WTC11 (cell line): ENCODE data around the gene NCLN. TPM values are rescaled to one million over a fixed set of nuclear protein-coding genes. Genes with fewer than 3 reads are reported as not detected.

Source experiments
- ATAC-seq: fragments of 200-7000 bp; cut with Tn5 transposase; 2 replicates; pipeline ENCODE4 v1.10.0; 2021; ENCODE audit warnings: mild to moderate bottlenecking, moderate library complexity
- CTCF ChIA-PET: fragments of 300-600 bp; sonication (Branson Sonifier 250); formaldehyde crosslinking; loops from one replicate; lab custom pipeline; 2021; ENCODE audit warnings: antibody characterized with exemption; lab: Charles Lee
- POLR2A ChIA-PET: fragments of 350-600 bp; sonication (Branson Sonifier 250); formaldehyde crosslinking; loops from one replicate; lab custom pipeline; 2021; ENCODE audit warnings: antibody characterized with exemption; lab: Charles Lee
- DNase-seq: peaks from one replicate; pipeline ENCODE4 v3.0.0; 2021; ENCODE audit warnings: low spot score
- H3K27ac Mint-ChIP-seq: 2 replicates; pipeline ENCODE4 v1.8.0; 2021; ENCODE audit warnings: mixed read lengths
- H3K27me3 Mint-ChIP-seq: 2 replicates; pipeline ENCODE4 v1.8.0; 2021; ENCODE audit warnings: low read depth, mild to moderate bottlenecking, moderate library complexity, mixed read lengths
- H3K36me3 Mint-ChIP-seq: 2 replicates; pipeline ENCODE4 v1.8.0; 2021; ENCODE audit warnings: mixed read lengths
- H3K4me1 Mint-ChIP-seq: 2 replicates; pipeline ENCODE4 v1.8.0; 2022; ENCODE audit warnings: mixed read lengths
- H3K4me3 Mint-ChIP-seq: 2 replicates; pipeline ENCODE4 v1.8.0; 2021; ENCODE audit warnings: mild to moderate bottlenecking, moderate library complexity, mixed read lengths
- H3K9me3 Mint-ChIP-seq: 2 replicates; pipeline ENCODE4 v1.8.0; 2021; ENCODE audit warnings: mixed read lengths
- ATF1 ChIP-seq: sonication (generic); formaldehyde crosslinking; IDR thresholded peaks from 2 replicates; pipeline ENCODE4 v1.8.1; 2023; ENCODE audit warnings: mild to moderate bottlenecking, moderate library complexity, missing genetic modification reagents
- CBFB ChIP-seq: sonication (generic); formaldehyde crosslinking; IDR thresholded peaks from 2 replicates; pipeline ENCODE4 v1.8.1; 2022; ENCODE audit warnings: mild to moderate bottlenecking, low read depth, missing genetic modification reagents
- CREB1 ChIP-seq: sonication (generic); formaldehyde crosslinking; IDR thresholded peaks from 2 replicates; pipeline ENCODE4 v1.8.0; 2023; ENCODE audit warnings: mild to moderate bottlenecking, missing genetic modification reagents
- EMX1 ChIP-seq: fragments of 250-450 bp; sonication (Bioruptor Pico); IDR thresholded peaks from 2 replicates; pipeline ENCODE4 v1.8.0; 2021; ENCODE audit warnings: mild to moderate bottlenecking
- HMGA2 ChIP-seq: fragments of 250-450 bp; sonication (Bioruptor Pico); IDR thresholded peaks from 2 replicates; pipeline ENCODE4 v1.4.0; 2021; ENCODE audit warnings: mild to moderate bottlenecking, moderate library complexity
- JAZF1 ChIP-seq: fragments of 250-450 bp; sonication (Bioruptor Pico); IDR thresholded peaks from 2 replicates; pipeline ENCODE4 v1.9.0; 2021; ENCODE audit warnings: moderate library complexity, mild to moderate bottlenecking, inconsistent platforms
- PRRX2 ChIP-seq: fragments of 250-450 bp; sonication (Bioruptor Pico); IDR thresholded peaks from 2 replicates; pipeline ENCODE4 v1.8.0; 2021; ENCODE audit warnings: mild to moderate bottlenecking
- SMAD3 ChIP-seq: sonication (generic); formaldehyde crosslinking; IDR thresholded peaks from 2 replicates; pipeline ENCODE4 v1.8.0; 2022; ENCODE audit warnings: missing genetic modification reagents, mild to moderate bottlenecking, borderline replicate concordance
- SMAD4 ChIP-seq: sonication (generic); formaldehyde crosslinking; IDR thresholded peaks from 2 replicates; pipeline ENCODE4 v1.8.0; 2022; ENCODE audit warnings: mild to moderate bottlenecking, missing genetic modification reagents
- ZNF263 ChIP-seq: sonication (generic); formaldehyde crosslinking; IDR thresholded peaks from 2 replicates; pipeline ENCODE4 v1.8.1; 2022; ENCODE audit warnings: low read depth, mild to moderate bottlenecking, moderate library complexity, missing genetic modification reagents
- total RNA-seq: library from RNA; stranded (reverse); gene quantifications from 3 replicates; pipeline ENCODE4 v1.2.3, GENCODE V29; 2021
- TF ChIP-seq, protein P1 (sequence below): fragments of 250-450 bp; sonication (Bioruptor Pico); conservative IDR thresholded peaks from 2 replicates; pipeline ENCODE4 v1.9.0; 2021; ENCODE audit warnings: mild to moderate bottlenecking
- TF ChIP-seq, protein P2 (sequence below): sonication (generic); formaldehyde crosslinking; IDR thresholded peaks from 2 replicates; pipeline ENCODE4 v1.8.1; 2023; ENCODE audit warnings: mild to moderate bottlenecking, missing genetic modification reagents, borderline replicate concordance
- TF ChIP-seq, protein P3 (sequence below): sonication (generic); formaldehyde crosslinking; IDR thresholded peaks from 2 replicates; pipeline ENCODE4 v1.8.0; 2023; ENCODE audit warnings: mild to moderate bottlenecking, missing genetic modification reagents
- TF ChIP-seq, protein P4 (sequence below): sonication (generic); formaldehyde crosslinking; IDR thresholded peaks from 2 replicates; pipeline ENCODE4 v1.8.0; 2022; ENCODE audit warnings: mild to moderate bottlenecking, missing genetic modification reagents
- TF ChIP-seq, protein P5 (sequence below): sonication (generic); formaldehyde crosslinking; IDR thresholded peaks from 2 replicates; pipeline ENCODE4 v1.8.1; 2023; ENCODE audit warnings: mild to moderate bottlenecking, missing genetic modification reagents
- TF ChIP-seq, protein P6 (sequence below): sonication (generic); formaldehyde crosslinking; IDR thresholded peaks from 2 replicates; pipeline ENCODE4 v1.8.1; 2023; ENCODE audit warnings: mild to moderate bottlenecking, missing genetic modification reagents, moderate library complexity
- TF ChIP-seq, protein P7 (sequence below): fragments of 250-450 bp; sonication (Bioruptor Pico); IDR thresholded peaks from 2 replicates; pipeline ENCODE4 v1.9.0; 2021; ENCODE audit warnings: moderate library complexity, mild to moderate bottlenecking, inconsistent platforms, borderline replicate concordance

Gene NCLN
- total RNA-seq, 1 experiment from 2014 or later: 113 TPM

DNA sequence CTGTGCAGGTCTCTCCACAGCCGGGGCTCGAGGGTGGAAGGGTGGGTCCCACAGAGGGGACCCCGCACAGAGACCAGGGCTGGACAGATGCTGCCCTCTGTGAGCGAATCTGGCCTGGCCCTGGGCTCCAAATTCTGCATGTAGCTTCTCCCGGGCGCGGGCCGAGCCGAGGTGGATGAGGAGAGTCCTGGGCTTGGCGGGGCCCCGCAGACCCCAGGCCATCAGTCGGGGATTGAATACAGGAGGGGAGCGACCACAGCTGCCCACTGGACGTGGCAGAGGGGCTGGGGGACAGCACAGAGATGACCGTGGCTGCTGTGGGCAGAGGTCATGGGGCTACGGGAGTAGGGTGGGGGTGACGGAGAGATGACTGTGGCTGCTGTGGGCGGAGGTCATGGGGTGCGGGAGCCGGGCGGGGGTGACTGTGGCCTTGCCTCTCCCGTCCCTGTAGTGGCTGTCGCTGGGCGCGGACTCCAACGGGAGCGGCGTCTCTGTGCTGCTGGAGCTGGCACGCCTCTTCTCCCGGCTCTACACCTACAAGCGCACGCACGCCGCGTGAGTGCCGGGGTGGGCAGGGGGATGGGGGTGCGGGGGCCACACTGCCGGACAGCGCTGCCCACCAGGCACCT, 15.5 kb downstream of the NCLN start:
- H3K4me1 Mint-ChIP-seq: no peaks in the 10 kb centered on the region
- TF ChIP-seq, protein P1, sequence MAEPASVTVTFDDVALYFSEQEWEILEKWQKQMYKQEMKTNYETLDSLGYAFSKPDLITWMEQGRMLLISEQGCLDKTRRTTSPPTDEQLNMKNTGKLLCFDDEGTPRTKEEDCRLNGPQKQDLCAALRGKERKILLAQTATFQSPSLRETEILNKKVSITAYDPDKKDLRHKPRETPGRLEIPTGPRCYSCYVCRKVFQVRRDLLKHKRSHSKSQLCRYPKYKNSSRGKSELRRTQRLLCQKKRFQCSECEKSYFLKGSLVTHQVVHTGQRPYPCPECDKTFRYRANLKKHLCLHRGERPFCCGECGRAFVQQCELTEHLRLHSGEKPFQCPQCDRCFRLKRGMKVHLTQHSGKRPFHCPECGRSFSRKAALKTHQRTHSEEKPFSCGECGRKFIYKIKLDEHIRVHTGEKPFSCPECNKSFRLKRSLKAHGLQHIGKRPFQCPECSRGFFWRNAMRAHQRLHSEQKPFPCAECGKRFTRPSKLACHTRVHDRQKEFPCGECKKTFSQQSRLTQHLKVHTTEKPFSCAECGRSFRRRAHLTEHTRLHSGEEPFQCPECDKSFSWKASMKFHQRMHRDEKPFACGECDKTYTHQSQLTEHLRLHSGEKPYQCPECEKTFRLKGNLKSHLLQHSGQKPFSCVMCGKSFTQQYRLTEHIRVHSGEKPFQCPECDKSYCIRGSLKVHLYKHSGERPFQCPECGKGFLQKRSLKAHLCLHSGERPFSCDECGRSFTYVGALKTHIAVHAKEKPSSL (CRISPR knock-in tag): no peak
- TF ChIP-seq, protein P2, sequence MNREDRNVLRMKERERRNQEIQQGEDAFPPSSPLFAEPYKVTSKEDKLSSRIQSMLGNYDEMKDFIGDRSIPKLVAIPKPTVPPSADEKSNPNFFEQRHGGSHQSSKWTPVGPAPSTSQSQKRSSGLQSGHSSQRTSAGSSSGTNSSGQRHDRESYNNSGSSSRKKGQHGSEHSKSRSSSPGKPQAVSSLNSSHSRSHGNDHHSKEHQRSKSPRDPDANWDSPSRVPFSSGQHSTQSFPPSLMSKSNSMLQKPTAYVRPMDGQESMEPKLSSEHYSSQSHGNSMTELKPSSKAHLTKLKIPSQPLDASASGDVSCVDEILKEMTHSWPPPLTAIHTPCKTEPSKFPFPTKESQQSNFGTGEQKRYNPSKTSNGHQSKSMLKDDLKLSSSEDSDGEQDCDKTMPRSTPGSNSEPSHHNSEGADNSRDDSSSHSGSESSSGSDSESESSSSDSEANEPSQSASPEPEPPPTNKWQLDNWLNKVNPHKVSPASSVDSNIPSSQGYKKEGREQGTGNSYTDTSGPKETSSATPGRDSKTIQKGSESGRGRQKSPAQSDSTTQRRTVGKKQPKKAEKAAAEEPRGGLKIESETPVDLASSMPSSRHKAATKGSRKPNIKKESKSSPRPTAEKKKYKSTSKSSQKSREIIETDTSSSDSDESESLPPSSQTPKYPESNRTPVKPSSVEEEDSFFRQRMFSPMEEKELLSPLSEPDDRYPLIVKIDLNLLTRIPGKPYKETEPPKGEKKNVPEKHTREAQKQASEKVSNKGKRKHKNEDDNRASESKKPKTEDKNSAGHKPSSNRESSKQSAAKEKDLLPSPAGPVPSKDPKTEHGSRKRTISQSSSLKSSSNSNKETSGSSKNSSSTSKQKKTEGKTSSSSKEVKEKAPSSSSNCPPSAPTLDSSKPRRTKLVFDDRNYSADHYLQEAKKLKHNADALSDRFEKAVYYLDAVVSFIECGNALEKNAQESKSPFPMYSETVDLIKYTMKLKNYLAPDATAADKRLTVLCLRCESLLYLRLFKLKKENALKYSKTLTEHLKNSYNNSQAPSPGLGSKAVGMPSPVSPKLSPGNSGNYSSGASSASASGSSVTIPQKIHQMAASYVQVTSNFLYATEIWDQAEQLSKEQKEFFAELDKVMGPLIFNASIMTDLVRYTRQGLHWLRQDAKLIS (CRISPR knock-in tag): no peak
- TF ChIP-seq, all 79 proteins: peak for 0
- Mint-ChIP-seq H3K4me3 (no peak overlapping the region), H3K27me3 (no peaks in the 10 kb centered on the region), H3K9me3 (no peaks in the 10 kb centered on the region), H3K36me3 (0 out of 2 replicates have a peak, but pooled peaks cover 3% of the 10 kb centered on the region), H3K27ac (no peak overlapping the region)
- ATAC-seq: no peak
- DNase-seq: no peak
- CTCF ChIA-PET: interaction anchor here (0.9 kb wide), 1 partner anchor 97 kb away, joined by 3 read pairs; no protein-coding TSS in a partner anchor
- POLR2A ChIA-PET: no interaction called here

DNA sequence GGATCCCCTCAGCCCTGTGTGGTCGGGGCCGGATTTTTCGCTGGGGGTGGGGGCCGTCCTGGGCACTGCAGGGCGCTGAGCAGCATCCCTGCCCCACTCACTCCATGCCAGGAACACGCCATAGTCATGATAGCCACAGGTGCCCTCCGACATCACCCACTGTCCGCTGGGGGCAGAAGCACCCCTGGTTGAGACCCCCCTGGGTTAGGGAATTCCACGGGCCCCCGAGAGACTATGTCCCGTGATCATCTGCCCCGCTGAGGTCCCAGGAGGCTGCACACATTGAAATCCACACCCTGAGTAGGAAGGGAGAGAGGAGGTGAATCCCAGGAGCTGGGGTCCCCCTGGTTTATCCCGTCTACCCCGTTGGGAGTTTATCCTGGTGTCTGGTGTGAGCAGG, 16.2 kb downstream of the NCLN start:
- no peak for TF ChIP-seq JAZF1 (CRISPR knock-in tag)
- TF ChIP-seq CBFB (CRISPR knock-in tag): no peak
- TF ChIP-seq, protein P3, sequence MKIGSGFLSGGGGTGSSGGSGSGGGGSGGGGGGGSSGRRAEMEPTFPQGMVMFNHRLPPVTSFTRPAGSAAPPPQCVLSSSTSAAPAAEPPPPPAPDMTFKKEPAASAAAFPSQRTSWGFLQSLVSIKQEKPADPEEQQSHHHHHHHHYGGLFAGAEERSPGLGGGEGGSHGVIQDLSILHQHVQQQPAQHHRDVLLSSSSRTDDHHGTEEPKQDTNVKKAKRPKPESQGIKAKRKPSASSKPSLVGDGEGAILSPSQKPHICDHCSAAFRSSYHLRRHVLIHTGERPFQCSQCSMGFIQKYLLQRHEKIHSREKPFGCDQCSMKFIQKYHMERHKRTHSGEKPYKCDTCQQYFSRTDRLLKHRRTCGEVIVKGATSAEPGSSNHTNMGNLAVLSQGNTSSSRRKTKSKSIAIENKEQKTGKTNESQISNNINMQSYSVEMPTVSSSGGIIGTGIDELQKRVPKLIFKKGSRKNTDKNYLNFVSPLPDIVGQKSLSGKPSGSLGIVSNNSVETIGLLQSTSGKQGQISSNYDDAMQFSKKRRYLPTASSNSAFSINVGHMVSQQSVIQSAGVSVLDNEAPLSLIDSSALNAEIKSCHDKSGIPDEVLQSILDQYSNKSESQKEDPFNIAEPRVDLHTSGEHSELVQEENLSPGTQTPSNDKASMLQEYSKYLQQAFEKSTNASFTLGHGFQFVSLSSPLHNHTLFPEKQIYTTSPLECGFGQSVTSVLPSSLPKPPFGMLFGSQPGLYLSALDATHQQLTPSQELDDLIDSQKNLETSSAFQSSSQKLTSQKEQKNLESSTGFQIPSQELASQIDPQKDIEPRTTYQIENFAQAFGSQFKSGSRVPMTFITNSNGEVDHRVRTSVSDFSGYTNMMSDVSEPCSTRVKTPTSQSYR (CRISPR knock-in tag): no peak
- no peak for TF ChIP-seq CREB1 (CRISPR knock-in tag)
- TF ChIP-seq, protein P4, sequence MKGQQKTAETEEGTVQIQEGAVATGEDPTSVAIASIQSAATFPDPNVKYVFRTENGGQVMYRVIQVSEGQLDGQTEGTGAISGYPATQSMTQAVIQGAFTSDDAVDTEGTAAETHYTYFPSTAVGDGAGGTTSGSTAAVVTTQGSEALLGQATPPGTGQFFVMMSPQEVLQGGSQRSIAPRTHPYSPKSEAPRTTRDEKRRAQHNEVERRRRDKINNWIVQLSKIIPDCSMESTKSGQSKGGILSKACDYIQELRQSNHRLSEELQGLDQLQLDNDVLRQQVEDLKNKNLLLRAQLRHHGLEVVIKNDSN (CRISPR knock-in tag): no peak
- DNase-seq (no peak), ATAC-seq (no peak)
- POLR2A ChIA-PET: no interaction called here
- Mint-ChIP-seq H3K36me3 (0 out of 2 replicates have a peak, but pooled peaks cover 3% of the 10 kb centered on the region), H3K27me3 (no peaks in the 10 kb centered on the region), H3K4me1 (no peaks in the 10 kb centered on the region), H3K27ac (no peak overlapping the region), H3K4me3 (no peak overlapping the region), H3K9me3 (no peaks in the 10 kb centered on the region)
- CTCF ChIA-PET: interaction anchor here (0.9 kb wide), 1 partner anchor 98 kb away, joined by 3 read pairs; no protein-coding TSS in a partner anchor

DNA sequence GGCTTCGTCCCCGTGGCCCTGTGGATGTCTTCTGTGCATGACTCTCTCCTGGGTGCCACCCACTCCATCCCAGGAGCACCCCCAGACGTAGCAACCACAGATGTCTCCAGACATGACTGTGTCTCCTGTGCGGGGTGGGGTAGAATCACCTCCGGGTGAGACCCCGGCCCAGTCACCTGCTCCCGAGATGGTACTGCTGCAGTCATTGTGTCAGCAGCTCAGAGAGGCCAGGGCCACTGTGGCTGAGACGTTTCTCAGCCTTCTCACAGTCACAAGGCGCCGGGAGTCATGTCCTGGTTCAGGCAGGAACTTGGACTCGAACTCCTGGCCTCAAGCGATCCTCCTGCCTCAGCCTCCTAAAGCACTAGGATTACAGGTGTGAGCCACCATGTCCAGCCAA, 16.6 kb downstream of the NCLN start:
- H3K27me3 Mint-ChIP-seq: no peaks in the 10 kb centered on the region
- ATAC-seq (no peak), DNase-seq (no peak)
- POLR2A ChIA-PET: no interaction called here
- no peak overlapping the region for H3K27ac Mint-ChIP-seq
- H3K4me3 Mint-ChIP-seq: no peak overlapping the region
- no peaks in the 10 kb centered on the region for H3K4me1 Mint-ChIP-seq
- CTCF ChIA-PET: interaction anchor here (1.2 kb wide), 1 partner anchor 76 kb away, joined by 3 read pairs; no protein-coding TSS in a partner anchor
- no peaks in the 10 kb centered on the region for H3K9me3 Mint-ChIP-seq
- 0 out of 2 replicates have a peak, but pooled peaks cover 3% of the 10 kb centered on the region for H3K36me3 Mint-ChIP-seq
- TF ChIP-seq ZNF263 (CRISPR knock-in tag): no peak
- TF ChIP-seq, protein P5, sequence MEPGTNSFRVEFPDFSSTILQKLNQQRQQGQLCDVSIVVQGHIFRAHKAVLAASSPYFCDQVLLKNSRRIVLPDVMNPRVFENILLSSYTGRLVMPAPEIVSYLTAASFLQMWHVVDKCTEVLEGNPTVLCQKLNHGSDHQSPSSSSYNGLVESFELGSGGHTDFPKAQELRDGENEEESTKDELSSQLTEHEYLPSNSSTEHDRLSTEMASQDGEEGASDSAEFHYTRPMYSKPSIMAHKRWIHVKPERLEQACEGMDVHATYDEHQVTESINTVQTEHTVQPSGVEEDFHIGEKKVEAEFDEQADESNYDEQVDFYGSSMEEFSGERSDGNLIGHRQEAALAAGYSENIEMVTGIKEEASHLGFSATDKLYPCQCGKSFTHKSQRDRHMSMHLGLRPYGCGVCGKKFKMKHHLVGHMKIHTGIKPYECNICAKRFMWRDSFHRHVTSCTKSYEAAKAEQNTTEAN (CRISPR knock-in tag): no peak
- TF ChIP-seq HMGA2: no peak
- no peak for TF ChIP-seq ATF1 (CRISPR knock-in tag)
- TF ChIP-seq SMAD3 (CRISPR knock-in tag): no peak
- no peak for TF ChIP-seq EMX1 (CRISPR knock-in tag)
- TF ChIP-seq, protein P4 (CRISPR knock-in tag): no peak
- TF ChIP-seq, protein P6, sequence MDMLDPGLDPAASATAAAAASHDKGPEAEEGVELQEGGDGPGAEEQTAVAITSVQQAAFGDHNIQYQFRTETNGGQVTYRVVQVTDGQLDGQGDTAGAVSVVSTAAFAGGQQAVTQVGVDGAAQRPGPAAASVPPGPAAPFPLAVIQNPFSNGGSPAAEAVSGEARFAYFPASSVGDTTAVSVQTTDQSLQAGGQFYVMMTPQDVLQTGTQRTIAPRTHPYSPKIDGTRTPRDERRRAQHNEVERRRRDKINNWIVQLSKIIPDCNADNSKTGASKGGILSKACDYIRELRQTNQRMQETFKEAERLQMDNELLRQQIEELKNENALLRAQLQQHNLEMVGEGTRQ (CRISPR knock-in tag): no peak
- TF ChIP-seq SMAD4 (CRISPR knock-in tag): no peak
- TF ChIP-seq, protein P7, sequence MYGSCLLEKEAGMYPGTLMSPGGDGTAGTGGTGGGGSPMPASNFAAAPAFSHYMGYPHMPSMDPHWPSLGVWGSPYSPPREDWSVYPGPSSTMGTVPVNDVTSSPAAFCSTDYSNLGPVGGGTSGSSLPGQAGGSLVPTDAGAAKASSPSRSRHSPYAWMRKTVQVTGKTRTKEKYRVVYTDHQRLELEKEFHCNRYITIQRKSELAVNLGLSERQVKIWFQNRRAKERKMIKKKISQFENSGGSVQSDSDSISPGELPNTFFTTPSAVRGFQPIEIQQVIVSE (CRISPR knock-in tag): no peak
- TF ChIP-seq PRRX2 (CRISPR knock-in tag): no peak
